Stomach smooth muscle (tissue), 2 donors: ENCODE measurements around the gene CNDP1.
"Not testable (repeated sequence)": the region's sequence is repeated elsewhere in the genome, so short reads cannot be mapped to it uniquely, and the experiment has no call there.

Experiments
- H3K27ac ChIP-seq: one replicate; pipeline ENCODE4 v1.7.0; 2013; ENCODE audit warnings: mild to moderate bottlenecking, low read length, inconsistent platforms
- H3K27me3 ChIP-seq, 2 donors: one replicate each; pipeline ENCODE4 v1.7.0; 2013; ENCODE audit warnings: low read length in 2 of 2; ENCODE audit not compliant: insufficient read depth in 2 of 2, control insufficient read depth in 1 of 2
- H3K36me3 ChIP-seq, 2 donors: one replicate each; pipeline ENCODE4 v1.7.0; 2013; ENCODE audit warnings: low read length in 2 of 2; ENCODE audit not compliant: control insufficient read depth in 2 of 2, insufficient read depth in 2 of 2
- H3K4me1 ChIP-seq: one replicate; pipeline ENCODE4 v1.7.0; 2013; ENCODE audit warnings: low read length; ENCODE audit not compliant: control insufficient read depth, insufficient read depth
- H3K4me3 ChIP-seq, 2 donors: one replicate each; pipeline ENCODE4 v1.7.0; 2013; ENCODE audit warnings: low read length in 2 of 2
- H3K9ac ChIP-seq, 2 donors: one replicate each; pipeline ENCODE4 v1.7.0; 2013; ENCODE audit warnings: low read length in 2 of 2, mild to moderate bottlenecking in 1 of 2
- H3K9me3 ChIP-seq, 2 donors: one replicate each; pipeline ENCODE4 v1.7.0; 2013; ENCODE audit warnings: low read length in 2 of 2; ENCODE audit not compliant: control insufficient read depth in 2 of 2
- donor health status: healthy.
- donor health status: Pancreatic carcinoma.

CNDP1 gene

DNA sequence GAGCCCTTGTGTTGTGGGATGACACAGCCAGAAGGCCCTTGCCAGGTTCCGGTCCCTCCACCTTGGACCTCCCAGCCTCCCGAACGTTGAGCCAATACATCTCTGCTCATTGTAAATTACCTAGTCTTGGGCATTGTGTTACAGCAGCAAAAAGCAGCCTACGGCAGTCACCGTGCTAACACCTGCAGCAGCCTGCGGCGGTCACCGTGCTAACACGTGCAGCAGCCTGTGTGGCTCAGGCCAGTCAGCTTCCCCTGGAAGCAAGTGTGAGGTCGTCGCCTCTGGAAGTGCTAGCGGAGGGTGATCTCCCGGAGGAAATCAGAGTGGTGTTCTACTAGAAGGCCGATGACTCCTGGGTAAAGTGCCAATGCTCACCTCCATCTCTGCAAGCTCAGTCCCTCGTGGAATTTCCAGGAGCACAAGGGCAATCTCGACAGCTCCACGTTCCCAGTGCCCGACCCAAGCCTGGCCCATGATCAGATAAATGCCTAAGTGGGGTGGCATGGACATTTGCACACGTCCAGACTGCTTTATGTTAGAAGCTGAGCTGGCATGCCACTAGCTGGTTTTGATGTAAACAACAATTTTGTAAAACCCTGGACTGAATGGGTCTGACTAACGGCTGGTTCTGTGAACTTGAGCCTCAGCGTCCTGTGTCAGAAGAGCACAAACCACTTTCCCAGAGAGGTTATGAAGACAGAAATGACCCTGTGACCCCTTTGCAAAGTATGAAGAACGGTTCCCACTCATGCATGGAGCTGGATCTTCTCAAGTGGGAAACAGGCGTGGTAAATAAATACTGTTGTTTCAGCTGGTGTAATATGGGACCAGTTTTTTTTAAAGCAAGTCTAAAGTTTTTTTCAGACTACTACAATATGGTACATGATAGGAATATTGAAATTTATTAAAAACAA, 11.4 kb upstream of the CNDP1 start:
- no peaks in the 10 kb centered on the region for H3K9me3 ChIP-seq
- H3K36me3 ChIP-seq: peaks cover 18 to 24% of the 10 kb centered on the region in 2 donors
- H3K4me1 ChIP-seq: peaks cover 7% of the 10 kb centered on the region
- no peak overlapping the region for H3K27ac ChIP-seq
- H3K27me3 ChIP-seq: no peaks in the 10 kb centered on the region
- H3K9ac ChIP-seq: no peak overlapping the region
- H3K4me3 ChIP-seq: peak overlapping the region in 1 of 2 donors; percentile 20

DNA sequence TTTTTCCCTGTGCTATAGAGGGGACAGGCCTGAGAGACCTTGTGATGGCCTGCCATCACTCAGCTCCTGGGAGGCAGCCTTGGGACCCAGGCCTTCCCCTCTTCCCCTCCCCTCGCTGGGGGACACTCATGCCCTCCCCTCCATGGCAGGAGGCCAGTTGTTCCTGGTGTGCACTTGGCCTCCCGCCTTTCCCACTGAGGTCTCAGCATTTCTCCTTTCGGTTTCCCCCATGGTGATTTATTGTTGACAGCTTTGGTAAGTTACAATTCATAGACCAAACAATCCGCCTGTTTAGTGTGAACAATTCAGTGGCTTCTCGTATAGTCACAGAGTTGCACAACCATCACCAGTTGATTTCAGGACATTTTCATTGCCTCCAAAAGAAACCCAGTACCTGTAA, 10.2 kb upstream of the CNDP1 start:
- Histone ChIP-seq H3K4me1 (peaks cover 7% of the 10 kb centered on the region), H3K4me3 (no peak overlapping the region), H3K36me3 (peaks cover 11 to 17% of the 10 kb centered on the region in 2 donors), H3K27me3 (no peaks in the 10 kb centered on the region), H3K9ac (no peak overlapping the region), H3K27ac (no peak overlapping the region), H3K9me3 (no peaks in the 10 kb centered on the region)

DNA sequence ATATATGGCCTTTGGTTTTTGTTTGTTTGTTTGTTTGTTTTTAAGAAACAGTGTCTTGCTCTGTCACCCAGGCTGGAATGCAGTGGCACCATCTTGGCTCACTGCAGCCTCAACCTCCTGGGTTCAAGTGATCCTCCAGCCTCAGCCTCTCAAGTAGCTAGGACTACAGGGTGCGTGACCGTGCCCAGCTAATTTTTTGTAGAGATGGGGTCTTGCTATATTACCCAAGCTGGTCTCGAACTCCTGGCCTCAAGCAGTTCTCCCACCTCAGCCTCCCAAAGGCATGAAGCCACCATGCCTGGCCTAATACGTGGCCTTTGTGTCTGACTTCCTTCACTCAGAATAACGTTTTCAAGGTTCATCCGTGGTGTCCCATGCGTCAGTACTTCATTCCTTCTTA, 9.4 kb upstream of the CNDP1 start:
- not testable (repeated sequence) for H3K4me1 ChIP-seq, H3K9me3 ChIP-seq, H3K36me3 ChIP-seq, H3K9ac ChIP-seq, H3K27me3 ChIP-seq, H3K27ac ChIP-seq, H3K4me3 ChIP-seq

GRCh38 chr18:74525741-74526140, 8.6 kb upstream of the CNDP1 start:
- H3K36me3 ChIP-seq: peaks cover 0 to 2% of the 10 kb centered on the region in 2 donors
- no peaks in the 10 kb centered on the region for H3K27me3 ChIP-seq
- H3K4me1 ChIP-seq: peaks cover 7% of the 10 kb centered on the region
- H3K27ac ChIP-seq: no peak overlapping the region
- no peak overlapping the region for H3K9ac ChIP-seq
- no peak overlapping the region for H3K4me3 ChIP-seq
- H3K9me3 ChIP-seq: no peaks in the 10 kb centered on the region

GRCh38 chr18:74526488-74526887, 7.8 kb upstream of the CNDP1 start:
- peaks cover 7% of the 10 kb centered on the region for H3K4me1 ChIP-seq
- no peak overlapping the region for H3K27ac ChIP-seq

GRCh38 chr18:74528478-74528877, 5.8 kb upstream of the CNDP1 start:
- Histone ChIP-seq H3K9ac (no peak overlapping the region), H3K4me1 (peaks cover 3% of the 10 kb centered on the region), H3K4me3 (no peak overlapping the region), H3K27ac (no peak overlapping the region), H3K27me3 (no peaks in the 10 kb centered on the region), H3K9me3 (no peaks in the 10 kb centered on the region), H3K36me3 (no peaks in the 10 kb centered on the region)

More at GRCh38 chr18:74526488-74526887, 7.8 kb upstream of the CNDP1 start:
- no peaks in the 10 kb centered on the region for H3K36me3 ChIP-seq
- no peak overlapping the region for H3K4me3 ChIP-seq
- H3K27me3 ChIP-seq: no peaks in the 10 kb centered on the region
- H3K9me3 ChIP-seq: no peaks in the 10 kb centered on the region
- no peak overlapping the region for H3K9ac ChIP-seq

DNA sequence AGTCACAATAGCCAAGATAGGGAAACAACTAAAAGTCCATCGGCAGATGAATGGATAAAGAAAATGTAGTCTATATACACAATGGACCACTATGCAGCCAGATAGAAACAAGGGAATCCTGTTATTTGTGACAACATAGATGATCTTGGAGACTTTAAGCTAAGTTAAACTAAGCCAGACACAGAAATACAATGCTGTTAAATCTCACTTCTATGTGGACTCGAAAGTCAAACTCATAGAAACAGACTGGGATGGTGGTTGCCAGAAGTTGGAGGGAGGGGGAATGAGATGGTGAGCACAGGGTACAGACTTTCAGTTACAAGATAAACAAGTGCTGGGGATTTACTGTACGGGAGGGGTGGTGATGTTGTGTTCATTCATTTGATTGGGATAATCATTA, 5.4 kb upstream of the CNDP1 start:
- H3K27ac ChIP-seq: no peak overlapping the region
- peaks cover 3% of the 10 kb centered on the region for H3K4me1 ChIP-seq
- no peak overlapping the region for H3K4me3 ChIP-seq
- H3K27me3 ChIP-seq: no peaks in the 10 kb centered on the region
- H3K9ac ChIP-seq: no peak overlapping the region
- H3K36me3 ChIP-seq: no peaks in the 10 kb centered on the region
- H3K9me3 ChIP-seq: no peaks in the 10 kb centered on the region

GRCh38 chr18:74529378-74529777, 4.9 kb upstream of the CNDP1 start:
- Histone ChIP-seq H3K9ac (no peak overlapping the region), H3K4me3 (no peak overlapping the region), H3K27me3 (no peaks in the 10 kb centered on the region)

GRCh38 chr18:74529811-74530583, 4.3 kb upstream of the CNDP1 start:
- no peak overlapping the region for H3K4me3 ChIP-seq
- H3K27me3 ChIP-seq: no peaks in the 10 kb centered on the region
- H3K9me3 ChIP-seq: no peaks in the 10 kb centered on the region
- H3K9ac ChIP-seq: no peak overlapping the region
- H3K4me1 ChIP-seq: no peaks in the 10 kb centered on the region
- no peak overlapping the region for H3K27ac ChIP-seq
- no peaks in the 10 kb centered on the region for H3K36me3 ChIP-seq

More at GRCh38 chr18:74529378-74529777, 4.9 kb upstream of the CNDP1 start:
- H3K9me3 ChIP-seq: no peaks in the 10 kb centered on the region
- H3K36me3 ChIP-seq: no peaks in the 10 kb centered on the region
- H3K4me1 ChIP-seq: no peaks in the 10 kb centered on the region
- no peak overlapping the region for H3K27ac ChIP-seq

DNA sequence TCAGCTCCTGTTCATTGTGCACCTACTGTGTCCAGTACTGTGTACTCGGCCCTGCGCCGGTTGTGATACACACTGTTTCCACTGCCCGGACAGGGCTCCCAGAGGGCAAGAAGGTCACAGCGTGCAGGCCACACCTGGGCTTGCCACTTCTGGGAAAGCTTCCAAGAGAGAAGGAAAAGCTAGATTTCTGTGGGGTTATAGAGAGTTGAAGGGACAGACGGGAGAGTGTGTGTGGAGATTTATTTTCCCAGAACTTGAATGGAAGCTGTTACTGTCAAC, 3.8 kb upstream of the CNDP1 start:
- Histone ChIP-seq H3K4me1 (no peaks in the 10 kb centered on the region), H3K9ac (no peak overlapping the region), H3K9me3 (no peaks in the 10 kb centered on the region)

GRCh38 chr18:74531043-74531442, 3.3 kb upstream of the CNDP1 start:
- Histone ChIP-seq H3K4me3 (no peak overlapping the region), H3K27me3 (no peaks in the 10 kb centered on the region), H3K4me1 (no peaks in the 10 kb centered on the region), H3K9ac (no peak overlapping the region), H3K27ac (no peak overlapping the region), H3K36me3 (no peaks in the 10 kb centered on the region), H3K9me3 (no peaks in the 10 kb centered on the region)

More for the DNA sequence above, 3.8 kb upstream of the CNDP1 start:
- Histone ChIP-seq H3K27me3 (no peaks in the 10 kb centered on the region), H3K4me3 (no peak overlapping the region), H3K27ac (no peak overlapping the region), H3K36me3 (no peaks in the 10 kb centered on the region)
